HEK293 (cell line): ENCODE measurements around the gene RBPJ.

ENCODE experiments used
- CTCF ChIA-PET: fragments of 350-600 bp; formaldehyde crosslinking; extraction: SDS; loops from one replicate; lab custom pipeline; 2021; ENCODE audit warnings: antibody characterized with exemption; lab: Yijun Ruan, JAX
- POLR2A ChIA-PET: fragments of 300-600 bp; formaldehyde crosslinking; extraction: SDS; loops from one replicate; lab custom pipeline; 2020; ENCODE audit warnings: antibody characterized with exemption, inconsistent platforms; lab: Yijun Ruan, JAX
- H3K27ac ChIP-seq: fragments of 200-500 bp; sonication (Bioruptor generic); 2 replicates; pipeline ENCODE4 v1.5.1; 2014; ENCODE audit warnings: low read depth, low read length, control low read depth, inconsistent platforms; ENCODE audit errors: extremely low read depth
- H3K36me3 ChIP-seq, 2 experiments: fragments of 200-500 bp in 1 of 2; sonication (Bioruptor generic) in 1 of 2; 1 replicate in 1 of 2; 2 replicates in 1 of 2; pipeline ENCODE4 v1.5.1; 2014 to 2017; ENCODE audit warnings: inconsistent platforms in 2 of 2, low read length in 2 of 2; ENCODE audit not compliant: control insufficient read depth in 2 of 2, insufficient read depth in 1 of 2
- H3K4me1 ChIP-seq: fragments of 200-500 bp; sonication (Bioruptor generic); 2 replicates; pipeline ENCODE4 v1.5.1; 2014; ENCODE audit warnings: mild to moderate bottlenecking, low read length, inconsistent platforms; ENCODE audit not compliant: control insufficient read depth, insufficient read depth
- H3K4me3 ChIP-seq: 2 replicates; pipeline ENCODE4 v1.5.1; 2011; ENCODE audit warnings: low read depth, mild to moderate bottlenecking, control low read depth, low read length, moderate library complexity
- H3K9me3 ChIP-seq: fragments of 200-500 bp; sonication (Bioruptor generic); 2 replicates; pipeline ENCODE4 v1.5.1; 2014; ENCODE audit warnings: low read depth, low read length, inconsistent platforms; ENCODE audit not compliant: control insufficient read depth, insufficient read depth
- MZF1 ChIP-seq: fragments of 450-650 bp; formaldehyde crosslinking; IDR thresholded peaks from 2 replicates; pipeline ENCODE4 v1.5.1; 2017; ENCODE audit warnings: missing biosample characterization, missing genetic modification characterization, borderline replicate concordance
- OSR2 ChIP-seq: fragments of 450-650 bp; formaldehyde crosslinking; IDR thresholded peaks from 2 replicates; pipeline ENCODE4 v1.5.1; 2016; ENCODE audit warnings: missing biosample characterization, missing genetic modification characterization
- YY1 ChIP-seq: fragments of 450-650 bp; formaldehyde crosslinking; IDR thresholded peaks from 2 replicates; pipeline ENCODE4 v1.5.1; 2018; ENCODE audit warnings: missing biosample characterization, missing genetic modification characterization
- ZBTB10 ChIP-seq: fragments of 450-650 bp; formaldehyde crosslinking; IDR thresholded peaks from 2 replicates; pipeline ENCODE4 v1.5.1; 2016; ENCODE audit warnings: missing biosample characterization, missing genetic modification characterization
- ZBTB21 ChIP-seq: fragments of 450-650 bp; formaldehyde crosslinking; IDR thresholded peaks from 2 replicates; pipeline ENCODE4 v1.5.1; 2017; ENCODE audit warnings: missing biosample characterization, missing genetic modification characterization
- ZIC2 ChIP-seq: fragments of 450-650 bp; formaldehyde crosslinking; IDR thresholded peaks from 2 replicates; pipeline ENCODE4 v1.5.1; 2016; ENCODE audit warnings: missing biosample characterization, missing genetic modification characterization
- ZNF133 ChIP-seq: fragments of 450-650 bp; formaldehyde crosslinking; IDR thresholded peaks from 2 replicates; pipeline ENCODE4 v1.5.1; 2016; ENCODE audit warnings: missing biosample characterization, missing genetic modification characterization
- ZNF280D ChIP-seq: fragments of 450-650 bp; formaldehyde crosslinking; IDR thresholded peaks from 2 replicates; pipeline ENCODE4 v1.5.1; 2016; ENCODE audit warnings: missing biosample characterization, missing genetic modification characterization
- ZNF404 ChIP-seq: fragments of 450-650 bp; formaldehyde crosslinking; IDR thresholded peaks from 2 replicates; pipeline ENCODE4 v1.5.1; 2017; ENCODE audit warnings: missing biosample characterization, missing genetic modification characterization
- ZNF555 ChIP-seq: fragments of 450-650 bp; formaldehyde crosslinking; conservative IDR thresholded peaks from 2 replicates; pipeline ENCODE4 v1.5.1; 2017; ENCODE audit warnings: missing biosample characterization, mild to moderate bottlenecking, missing genetic modification characterization, inconsistent platforms
- ZNF560 ChIP-seq: fragments of 450-650 bp; formaldehyde crosslinking; IDR thresholded peaks from 2 replicates; pipeline ENCODE4 v1.5.1; 2017; ENCODE audit warnings: missing biosample characterization, missing genetic modification characterization, borderline replicate concordance
- ZNF610 ChIP-seq: fragments of 450-650 bp; formaldehyde crosslinking; IDR thresholded peaks from 2 replicates; pipeline ENCODE4 v1.5.1; 2016; ENCODE audit warnings: missing biosample characterization, missing genetic modification characterization, borderline replicate concordance
- ZNF785 ChIP-seq: fragments of 450-650 bp; formaldehyde crosslinking; IDR thresholded peaks from 2 replicates; pipeline ENCODE4 v1.5.1; 2016; ENCODE audit warnings: missing biosample characterization, missing genetic modification characterization
- TF ChIP-seq, protein P1 (sequence below): fragments of 450-650 bp; formaldehyde crosslinking; IDR thresholded peaks from 2 replicates; pipeline ENCODE4 v1.5.1; 2017; ENCODE audit warnings: missing biosample characterization, missing genetic modification characterization
- TF ChIP-seq, protein P2 (sequence below): fragments of 450-650 bp; formaldehyde crosslinking; IDR thresholded peaks from 2 replicates; pipeline ENCODE4 v1.5.1; 2017; ENCODE audit warnings: missing biosample characterization, missing genetic modification characterization

RBPJ gene

DNA sequence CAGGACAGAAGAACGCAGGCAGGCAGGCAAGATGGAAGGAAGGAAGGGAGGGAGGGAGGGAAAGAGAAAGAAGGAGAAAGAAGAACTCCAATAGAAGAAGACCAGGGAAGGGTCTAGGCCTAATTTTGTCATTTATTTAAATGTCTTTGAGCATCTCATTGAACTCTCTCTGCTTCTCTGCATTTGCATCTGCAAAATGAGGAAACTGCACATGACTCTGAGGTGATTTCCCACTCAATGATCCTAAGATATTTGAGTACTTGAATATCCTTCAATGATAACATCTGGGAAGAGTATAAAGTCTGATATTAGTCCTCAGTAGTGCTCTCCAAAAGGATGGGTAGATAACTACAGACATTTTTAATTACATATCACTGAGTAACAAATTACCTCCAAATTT, 33.1 kb upstream of the RBPJ start:
- Histone ChIP-seq H3K27ac (no peak overlapping the region), H3K9me3 (no peaks in the 10 kb centered on the region), H3K36me3 (no peaks in the 10 kb centered on the region), H3K4me3 (no peak overlapping the region)
- POLR2A ChIA-PET: no interaction called here
- CTCF ChIA-PET: no interaction called here
- TF ChIP-seq ZBTB10 (tag by site-specific recombination): no peak
- TF ChIP-seq, all 188 proteins: peak for 0
- H3K4me1 ChIP-seq: no peaks in the 10 kb centered on the region

- TF ChIP-seq ZNF610 (tag by site-specific recombination): no peak
- no peak for TF ChIP-seq ZNF404
- TF ChIP-seq ZBTB21 (tag by site-specific recombination): no peak
- TF ChIP-seq ZNF555: no peak
- TF ChIP-seq ZNF133: no peak
- no peak for TF ChIP-seq ZNF785 (tag by site-specific recombination)
- TF ChIP-seq ZIC2 (tag by site-specific recombination): no peak
- TF ChIP-seq ZNF280D (tag by site-specific recombination): no peak
- TF ChIP-seq, protein P1, sequence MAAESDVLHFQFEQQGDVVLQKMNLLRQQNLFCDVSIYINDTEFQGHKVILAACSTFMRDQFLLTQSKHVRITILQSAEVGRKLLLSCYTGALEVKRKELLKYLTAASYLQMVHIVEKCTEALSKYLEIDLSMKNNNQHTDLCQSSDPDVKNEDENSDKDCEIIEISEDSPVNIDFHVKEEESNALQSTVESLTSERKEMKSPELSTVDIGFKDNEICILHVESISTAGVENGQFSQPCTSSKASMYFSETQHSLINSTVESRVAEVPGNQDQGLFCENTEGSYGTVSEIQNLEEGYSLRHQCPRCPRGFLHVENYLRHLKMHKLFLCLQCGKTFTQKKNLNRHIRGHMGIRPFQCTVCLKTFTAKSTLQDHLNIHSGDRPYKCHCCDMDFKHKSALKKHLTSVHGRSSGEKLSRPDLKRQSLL (tag by site-specific recombination): no peak
- no peak for TF ChIP-seq OSR2 (tag by site-specific recombination)
- H3K9me3 ChIP-seq: no peaks in the 10 kb centered on the region
- H3K27ac ChIP-seq: no peak overlapping the region
- ChIA-PET POLR2A (interaction anchor here (1.2 kb wide), 1 partner anchor 14 kb away, joined by 12 read pairs; no protein-coding TSS in a partner anchor), CTCF (interaction anchor here (0.6 kb wide), 1 partner anchor 217 kb away, joined by 3 read pairs; no protein-coding TSS in a partner anchor)
- H3K4me3 ChIP-seq: no peak overlapping the region
- H3K36me3 ChIP-seq: no peaks in the 10 kb centered on the region
- H3K4me1 ChIP-seq: no peaks in the 10 kb centered on the region
These were observed 32.4 kb upstream of the RBPJ start for GRCh38 chr4:26288355-26288909.

- ChIA-PET CTCF (no interaction called here), POLR2A (interaction anchor here (1.2 kb wide), 1 partner anchor 13 kb away, joined by 12 read pairs; no protein-coding TSS in a partner anchor)
- Histone ChIP-seq H3K4me3 (no peak overlapping the region), H3K36me3 (no peaks in the 10 kb centered on the region), H3K9me3 (no peaks in the 10 kb centered on the region), H3K27ac (no peak overlapping the region), H3K4me1 (no peaks in the 10 kb centered on the region)
- TF ChIP-seq ZNF280D (tag by site-specific recombination): no peak
- TF ChIP-seq MZF1: no peak
- TF ChIP-seq OSR2 (tag by site-specific recombination): no peak
- no peak for TF ChIP-seq YY1 (tag by site-specific recombination)
- TF ChIP-seq ZNF560: no peak
- TF ChIP-seq, protein P2, sequence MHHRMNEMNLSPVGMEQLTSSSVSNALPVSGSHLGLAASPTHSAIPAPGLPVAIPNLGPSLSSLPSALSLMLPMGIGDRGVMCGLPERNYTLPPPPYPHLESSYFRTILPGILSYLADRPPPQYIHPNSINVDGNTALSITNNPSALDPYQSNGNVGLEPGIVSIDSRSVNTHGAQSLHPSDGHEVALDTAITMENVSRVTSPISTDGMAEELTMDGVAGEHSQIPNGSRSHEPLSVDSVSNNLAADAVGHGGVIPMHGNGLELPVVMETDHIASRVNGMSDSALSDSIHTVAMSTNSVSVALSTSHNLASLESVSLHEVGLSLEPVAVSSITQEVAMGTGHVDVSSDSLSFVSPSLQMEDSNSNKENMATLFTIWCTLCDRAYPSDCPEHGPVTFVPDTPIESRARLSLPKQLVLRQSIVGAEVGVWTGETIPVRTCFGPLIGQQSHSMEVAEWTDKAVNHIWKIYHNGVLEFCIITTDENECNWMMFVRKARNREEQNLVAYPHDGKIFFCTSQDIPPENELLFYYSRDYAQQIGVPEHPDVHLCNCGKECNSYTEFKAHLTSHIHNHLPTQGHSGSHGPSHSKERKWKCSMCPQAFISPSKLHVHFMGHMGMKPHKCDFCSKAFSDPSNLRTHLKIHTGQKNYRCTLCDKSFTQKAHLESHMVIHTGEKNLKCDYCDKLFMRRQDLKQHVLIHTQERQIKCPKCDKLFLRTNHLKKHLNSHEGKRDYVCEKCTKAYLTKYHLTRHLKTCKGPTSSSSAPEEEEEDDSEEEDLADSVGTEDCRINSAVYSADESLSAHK (tag by site-specific recombination): no peak
These were observed 31.4 kb upstream of the RBPJ start for GRCh38 chr4:26289401-26289800.
